HG03045 (cell line): ENCODE results near the gene IGSF22.
A peak's percentile ranks its signal among the peaks of the same experiment; 100 is the strongest.

ENCODE experiments used
- ATAC-seq: cut with Tn5 transposase; IDR thresholded peaks from one replicate; pipeline ENCODE4 v1.9.1; 2021; ENCODE audit warnings: mild to moderate bottlenecking, moderate library complexity; ENCODE audit not compliant: unreplicated experiment

Gene IGSF22

GRCh38 chr11:18714443-18714780 lies 11.6 kb downstream of the IGSF22 start:
- no peak for ATAC-seq

- no peak for ATAC-seq
These were observed 12.1 kb downstream of the IGSF22 start for GRCh38 chr11:18713646-18714442.

GRCh38 chr11:18710545-18710944 lies 15.4 kb downstream of the IGSF22 start:
- ATAC-seq = no peak

GRCh38 chr11:18709414-18709813 lies 16.6 kb downstream of the IGSF22 start:
- no peak for ATAC-seq

GRCh38 chr11:18707811-18708340 lies 18.1 kb downstream of the IGSF22 start:
- ATAC-seq = no peak

GRCh38 chr11:18706330-18707243 lies 19.4 kb downstream of the IGSF22 start:
- ATAC-seq = no peak

- no peak for ATAC-seq
These were observed 20.2 kb downstream of the IGSF22 start for GRCh38 chr11:18705651-18706281.

- no peak for ATAC-seq
These were observed 21.3 kb downstream of the IGSF22 start for GRCh38 chr11:18704698-18705097.

- no peak for ATAC-seq
These were observed 21.8 kb downstream of the IGSF22 start for GRCh38 chr11:18704045-18704645.

- no peak for ATAC-seq
These were observed 22.8 kb downstream of the IGSF22 start for GRCh38 chr11:18703001-18703763.

- no peak for ATAC-seq
These were observed 24.3 kb downstream of the IGSF22 start for GRCh38 chr11:18701614-18702216.

- ATAC-seq = no peak
These were observed 25.1 kb downstream of the IGSF22 start for GRCh38 chr11:18700872-18701271.

- ATAC-seq = no peak
These were observed 25.6 kb downstream of the IGSF22 start for GRCh38 chr11:18700375-18700774.

GRCh38 chr11:18699848-18700261 lies 26.1 kb downstream of the IGSF22 start:
- ATAC-seq = no peak

- ATAC-seq = no peak
These were observed 26.8 kb downstream of the IGSF22 start for GRCh38 chr11:18699269-18699596.

- peak; percentile 90 for ATAC-seq
These were observed 27.4 kb downstream of the IGSF22 start, which contains the start of gene TMEM86A for GRCh38 chr11:18698341-18699268. Gene TMEM86A (plus strand): TSS chr11:18698779. CDS start chr11:18698887, 108 bp downstream.

GRCh38 chr11:18697576-18697975 lies 28.4 kb downstream of the IGSF22 start:
- no peak for ATAC-seq

- no peak for ATAC-seq
These were observed 29.3 kb downstream of the IGSF22 start for GRCh38 chr11:18696638-18697225.
